HepG2 (cell line): ENCODE data around the gene LDLR. TPM values are rescaled to one million over a fixed set of nuclear protein-coding genes. Genes with fewer than 3 reads are reported as not detected.

Experiments
- ATAC-seq: fragments of 200-7000 bp; cut with Tn5 transposase; 3 replicates; pipeline ENCODE4 v1.9.1; 2020; ENCODE audit warnings: mild to moderate bottlenecking, moderate library complexity
- BruUV-seq: library from RNA; stranded (reverse); fragments of 400-500 nt; replicated peaks from 2 replicates; lab custom pipeline; 2021; lab: Mats Ljungman, UMichigan
- CTCF ChIA-PET: fragments of 300-600 bp; formaldehyde crosslinking; extraction: SDS; loops from one replicate; lab custom pipeline; 2021; ENCODE audit warnings: low total read pairs, inconsistent platforms, low intra/inter-chr PET ratio; lab: Yijun Ruan, JAX
- POLR2A ChIA-PET: fragments of 350-600 bp; sonication (Branson Sonifier 250); formaldehyde crosslinking; loops from one replicate; lab custom pipeline; 2020; ENCODE audit warnings: antibody characterized with exemption, inconsistent platforms; lab: Yijun Ruan, JAX
- DNase-seq: peaks from one replicate; pipeline ENCODE4 v3.0.0-alpha.2; 2015; ENCODE audit warnings: low spot score
- FAIRE-seq: peaks from 3 replicates; lab custom pipeline; 2011; peaks lifted over from hg19 to GRCh38; lab: Jason Lieb, UNC
- H2AFZ ChIP-seq: one replicate; pipeline ENCODE4 v1.6.1; 2011; ENCODE audit warnings: low read length, inconsistent platforms
- H3K27ac ChIP-seq: fragments of 300-600 bp; 3 replicates; pipeline ENCODE4 v1.8.0; 2011; ENCODE audit warnings: mixed run types, mild to moderate bottlenecking, mixed read lengths, low read length, inconsistent platforms; ENCODE audit not compliant: insufficient read depth; ENCODE audit errors: extremely low read length
- H3K27me3 ChIP-seq, 2 experiments: fragments of 200-600 bp in 1 of 2; 2 replicates in 1 of 2; 3 replicates in 1 of 2; pipeline versions ENCODE4 v1.6.0 to v1.8.0; 2011; ENCODE audit warnings: low read length in 2 of 2, mild to moderate bottlenecking in 2 of 2, moderate library complexity in 2 of 2, inconsistent platforms in 1 of 2; ENCODE audit not compliant: insufficient read depth in 2 of 2, control insufficient read depth in 1 of 2
- H3K36me3 ChIP-seq, 2 experiments: fragments of 200-600 bp in 1 of 2; replicated peaks in 1 of 2; 2 replicates in 1 of 2; 3 replicates in 1 of 2; pipeline versions ENCODE4 v1.5.1 to v1.8.0; 2011; ENCODE audit warnings: low read length in 2 of 2, inconsistent platforms in 1 of 2; ENCODE audit not compliant: insufficient read depth in 2 of 2, control insufficient read depth in 1 of 2
- H3K4me1 ChIP-seq: 2 replicates; pipeline ENCODE4 v1.5.1; 2012; ENCODE audit warnings: low read length, inconsistent platforms; ENCODE audit not compliant: insufficient read depth
- H3K4me2 ChIP-seq: 2 replicates; pipeline ENCODE4 v1.6.0; 2011; ENCODE audit warnings: low read depth, low read length, inconsistent platforms
- H3K4me3 ChIP-seq, 3 experiments: fragments of 200-600 bp in 1 of 3; sonication (generic), shearing (Covaris generic) in 1 of 3; replicated peaks in 1 of 3; 2 replicates each; pipeline ENCODE4 v1.5.1; 2011 to 2016; ENCODE audit warnings: low read length in 3 of 3, inconsistent platforms in 2 of 3, low read depth in 2 of 3, mild to moderate bottlenecking in 2 of 3, control low read depth in 1 of 3, mixed read lengths in 1 of 3; ENCODE audit not compliant: insufficient read depth in 1 of 3
- H3K79me2 ChIP-seq: one replicate; pipeline ENCODE4 v1.6.1; 2011; ENCODE audit warnings: low read length, inconsistent platforms; ENCODE audit not compliant: insufficient read depth
- H3K9ac ChIP-seq: 2 replicates; pipeline ENCODE4 v1.6.0; 2011; ENCODE audit warnings: mild to moderate bottlenecking, low read depth, low read length, inconsistent platforms; ENCODE audit not compliant: insufficient read depth
- H3K9me3 ChIP-seq: 2 replicates; pipeline ENCODE4 v1.5.1; 2012; ENCODE audit warnings: mild to moderate bottlenecking, low read length
- H4K20me1 ChIP-seq: 2 replicates; pipeline ENCODE4 v1.6.0; 2011; ENCODE audit warnings: inconsistent platforms, mild to moderate bottlenecking, low read length, moderate library complexity; ENCODE audit not compliant: insufficient read depth
- GTF3A ChIP-seq: sonication (generic); formaldehyde crosslinking; conservative IDR thresholded peaks from 2 replicates; pipeline ENCODE4 v1.4.0; 2020; ENCODE audit warnings: mild to moderate bottlenecking, missing genetic modification reagents
- IKZF1 ChIP-seq: fragments of 450-650 bp; IDR thresholded peaks from 2 replicates; pipeline ENCODE4 v1.7.1; 2016
- KDM4B ChIP-seq: sonication (generic); formaldehyde crosslinking; IDR thresholded peaks from 2 replicates; pipeline ENCODE4 v1.4.0; 2020; ENCODE audit warnings: missing genetic modification reagents
- MYC ChIP-seq: sonication (generic); formaldehyde crosslinking; IDR thresholded peaks from 2 replicates; pipeline ENCODE4 v1.9.0; 2021; ENCODE audit warnings: missing genetic modification reagents, borderline replicate concordance
- NONO ChIP-seq, 2 experiments: fragments of 450-650 bp in 1 of 2; sonication (generic) in 1 of 2; formaldehyde crosslinking in 1 of 2; IDR thresholded peaks in 1 of 2; conservative IDR thresholded peaks in 1 of 2; 2 replicates each; pipeline versions ENCODE4 v1.6.1 to v1.8.0; 2017 to 2022; ENCODE audit warnings: mild to moderate bottlenecking in 1 of 2, missing genetic modification reagents in 1 of 2, moderate library complexity in 1 of 2
- PHB2 ChIP-seq: fragments of 450-650 bp; IDR thresholded peaks from 2 replicates; pipeline ENCODE4 v1.6.1; 2018; ENCODE audit not compliant: partially characterized antibody
- POGK ChIP-seq: sonication (generic); formaldehyde crosslinking; conservative IDR thresholded peaks from 2 replicates; pipeline ENCODE4 v1.8.0; 2022; ENCODE audit warnings: mild to moderate bottlenecking, moderate library complexity, missing genetic modification reagents
- RBM22 ChIP-seq: fragments of 200-400 bp; formaldehyde crosslinking; optimal IDR thresholded peaks from 2 replicates; pipeline ENCODE3; 2017; ENCODE audit warnings: mild to moderate bottlenecking, low read length, moderate library complexity
- ZBTB8A ChIP-seq: sonication (generic); formaldehyde crosslinking; IDR thresholded peaks from 2 replicates; pipeline ENCODE4 v1.4.0; 2020; ENCODE audit warnings: mild to moderate bottlenecking, low read depth, missing genetic modification reagents, borderline replicate concordance
- ZNF451 ChIP-seq: sonication (generic); formaldehyde crosslinking; IDR thresholded peaks from 2 replicates; pipeline ENCODE4 v1.5.0; 2020; ENCODE audit warnings: mild to moderate bottlenecking, missing genetic modification reagents
- ZNF549 ChIP-seq: sonication (generic); formaldehyde crosslinking; IDR thresholded peaks from 2 replicates; pipeline ENCODE4 v1.5.0; 2020; ENCODE audit warnings: missing genetic modification reagents
- ZNF570 ChIP-seq: sonication (generic); formaldehyde crosslinking; IDR thresholded peaks from 2 replicates; pipeline ENCODE4 v1.4.0; 2020; ENCODE audit warnings: mild to moderate bottlenecking, missing genetic modification reagents, borderline replicate concordance
- ZNF589 ChIP-seq: sonication (generic); formaldehyde crosslinking; conservative IDR thresholded peaks from 2 replicates; pipeline ENCODE4 v1.8.0; 2022; ENCODE audit warnings: mild to moderate bottlenecking, moderate library complexity, missing genetic modification reagents
- ZNF629 ChIP-seq: sonication (generic); formaldehyde crosslinking; conservative IDR thresholded peaks from 2 replicates; pipeline ENCODE4 v1.5.0; 2020; ENCODE audit warnings: missing genetic modification reagents
- ZNF740 ChIP-seq: sonication (generic); formaldehyde crosslinking; IDR thresholded peaks from 2 replicates; pipeline ENCODE4 v1.4.0; 2020; ENCODE audit warnings: missing genetic modification reagents
- ZNF749 ChIP-seq: sonication (generic); formaldehyde crosslinking; IDR thresholded peaks from 2 replicates; pipeline ENCODE4 v1.8.0; 2022; ENCODE audit warnings: mild to moderate bottlenecking, missing genetic modification reagents, moderate library complexity, borderline replicate concordance
- WGBS: methylation state at CpG from one replicate; pipeline ENCODE4 v1.1.6; 2017; ENCODE audit warnings: low lambda C conversion rate; 5-methylcytosine and 5-hydroxymethylcytosine counted together
- in situ Hi-C: cut with HindIII; loops from 2 replicates; pipeline ENCODE4 v1.10.0; 2017; ENCODE audit warnings: low pct_unique_long_range_greater_than_20kb; ENCODE audit not compliant: extremely low pct_ligation_motif_present
- intact Hi-C: fragments of 100-400 bp; cut with micrococcal nuclease; formaldehyde crosslinking; loops from one replicate; pipeline ENCODE4 v1.10.0; 2022; ENCODE audit not compliant: unreplicated experiment
- polyA plus RNA-seq, 8 experiments: library from polyadenylated mRNA; depleted of rRNA in 3 of 8; stranded (reverse) in 7 of 8; unstranded in 1 of 8; fragments of >200 nt; fragmentation: Illumina TruSeq in 4 of 8; extraction: Trizol in 4 of 8; gene quantifications; 2 replicates each; pipeline versions ENCODE4 v1.2.1 to v1.2.3, GENCODE V29; 2011 to 2016; ENCODE audit warnings: low read depth in 4 of 8, missing spikeins in 1 of 8, mixed read lengths in 1 of 8; ENCODE audit not compliant: insufficient read depth in 1 of 8
- total RNA-seq, 5 experiments: library from RNA; depleted of rRNA; stranded (reverse); fragments of >200 nt; fragmentation: Illumina TruSeq; extraction: Trizol; gene quantifications; 2 replicates each; pipeline ENCODE4 v1.2.3, GENCODE V29; 2016; ENCODE audit warnings: low read depth in 1 of 5

LDLR gene
- total and polyA plus RNA-seq, 2 of the 13 experiments (the other 11 are each of a cell fraction or from before 2014, with no cell fraction given): 51.6 to 92.5 TPM

GRCh38 chr19:11148001-11148400 lies 58.7 kb downstream of the LDLR start:
- H3K27me3 ChIP-seq: no peaks in the 10 kb centered on the region
- H2AFZ ChIP-seq: no peak overlapping the region
- peaks cover 34% of the 10 kb centered on the region for H3K4me1 ChIP-seq
- ChIA-PET CTCF (no interaction called here), POLR2A (interaction anchor here (1.1 kb wide), 1 partner anchor 9 kb away, joined by 3 read pairs; no protein-coding TSS in a partner anchor)
- DNase-seq: no peak
- ATAC-seq: no peak
- H3K9ac ChIP-seq: no peak overlapping the region
- H3K27ac ChIP-seq: no peak overlapping the region
- peaks cover 10% of the 10 kb centered on the region for H3K79me2 ChIP-seq
- in situ Hi-C loops: no loop called here
- H3K4me3 ChIP-seq: no peak overlapping the region
- FAIRE-seq: no peak
- H3K4me2 ChIP-seq: no peak overlapping the region
- no peak for TF ChIP-seq ZNF740 (CRISPR knock-in tag)
- TF ChIP-seq ZNF549 (CRISPR knock-in tag): no peak
- no peak for TF ChIP-seq ZNF570 (CRISPR knock-in tag)
- TF ChIP-seq RBM22: no peak
- no peak for TF ChIP-seq NONO (IDR thresholded peaks at IDR 0.05)
- no peak for TF ChIP-seq NONO (CRISPR knock-in tag; conservative IDR thresholded peaks at IDR 0.05)
- no peak for TF ChIP-seq IKZF1
- TF ChIP-seq ZNF451 (CRISPR knock-in tag): no peak
- no peak for TF ChIP-seq ZNF589
- WGBS: 92% methylated on average over 13 of the region's 14 CpGs
- no peaks in the 10 kb centered on the region for H4K20me1 ChIP-seq
- H3K36me3 ChIP-seq: peaks cover 1 to 22% of the 10 kb centered on the region in 2 experiments; a peak in 4 of 5 replicates
- intact Hi-C loops: no loop called here
- H3K9me3 ChIP-seq: no peaks in the 10 kb centered on the region
- no TSS peak for BruUV-seq

- Histone ChIP-seq H3K27me3 (no peaks in the 10 kb centered on the region; a peak in 1 of 5 replicates), H3K36me3 (peaks cover 1 to 14% of the 10 kb centered on the region in 2 experiments; a peak in 4 of 5 replicates), H3K4me2 (no peak overlapping the region), H3K4me1 (peaks cover 29% of the 10 kb centered on the region), H4K20me1 (no peaks in the 10 kb centered on the region), H3K79me2 (peaks cover 26% of the 10 kb centered on the region), H3K9me3 (no peaks in the 10 kb centered on the region), H2AFZ (no peak overlapping the region), H3K27ac (no peak overlapping the region), H3K4me3 (no peak overlapping the region), H3K9ac (no peak overlapping the region)
- in situ Hi-C loops (no loop called here), intact Hi-C loops (no loop called here)
- no TSS peak for BruUV-seq
- CTCF ChIA-PET: no interaction called here
- FAIRE-seq: no peak
- POLR2A ChIA-PET: interaction anchor here (1.0 to 1.3 kb wide), 2 partner anchors 8 to 9 kb away, joined by 4 to 5 read pairs; no protein-coding TSS in a partner anchor
- no peak for ATAC-seq
- DNase-seq: no peak
- WGBS: 98% methylated on average over 7 of the region's 7 CpGs
- TF ChIP-seq GTF3A (no peak), KDM4B (CRISPR knock-in tag) (no peak), IKZF1 (no peak), MYC (CRISPR knock-in tag) (no peak), PHB2 (no peak), ZNF749 (CRISPR knock-in tag) (no peak), POGK (CRISPR knock-in tag) (no peak), ZNF629 (CRISPR knock-in tag) (no peak), ZBTB8A (CRISPR knock-in tag) (no peak)
Measured at GRCh38 chr19:11151181-11151580, 61.9 kb downstream of the LDLR start.
